Osteoblast (primary cell): ENCODE data around the gene LAMP2. TPM values are rescaled to one million over a fixed set of nuclear protein-coding genes. Genes with fewer than 3 reads are reported as not detected.

ENCODE experiments used
- DNase-seq: peaks from one replicate; pipeline ENCODE4 v3.0.0; 2011; ENCODE audit warnings: low spot score, mixed read lengths; ENCODE audit not compliant: insufficient read length; ENCODE audit errors: missing footprints
- H2AFZ ChIP-seq: 2 replicates; pipeline ENCODE4 v1.6.0; 2011; ENCODE audit warnings: mild to moderate bottlenecking, low read length
- H3K27ac ChIP-seq: 2 replicates; pipeline ENCODE4 v1.5.1; 2011; ENCODE audit warnings: mild to moderate bottlenecking, low read depth, low read length, moderate library complexity
- H3K27me3 ChIP-seq: 2 replicates; pipeline ENCODE4 v1.6.0; 2012; ENCODE audit warnings: mild to moderate bottlenecking, control low read depth, inconsistent platforms, low read length, moderate library complexity; ENCODE audit not compliant: insufficient read depth
- H3K36me3 ChIP-seq: 2 replicates; pipeline ENCODE4 v1.5.1; 2011; ENCODE audit warnings: mild to moderate bottlenecking, low read length, control low read depth, moderate library complexity; ENCODE audit not compliant: insufficient read depth
- H3K4me1 ChIP-seq: 2 replicates; pipeline ENCODE4 v1.5.1; 2011; ENCODE audit warnings: mild to moderate bottlenecking, low read length, control low read depth, moderate library complexity; ENCODE audit not compliant: insufficient read depth
- H3K4me2 ChIP-seq: 2 replicates; pipeline ENCODE4 v1.6.0; 2011; ENCODE audit warnings: mild to moderate bottlenecking, low read length; ENCODE audit not compliant: insufficient read depth
- H3K4me3 ChIP-seq: fragments of 200-600 bp; sonication (generic); 3 replicates; pipeline ENCODE4 v1.5.1; 2012; ENCODE audit warnings: mild to moderate bottlenecking, low read length, inconsistent platforms; ENCODE audit not compliant: insufficient read depth
- H3K79me2 ChIP-seq: 2 replicates; pipeline ENCODE4 v1.6.0; 2012; ENCODE audit warnings: mild to moderate bottlenecking, low read length, control low read depth, inconsistent platforms; ENCODE audit not compliant: insufficient read depth
- H3K9me3 ChIP-seq: 2 replicates; pipeline ENCODE4 v1.5.1; 2011; ENCODE audit warnings: low read depth, low read length, control low read depth
- H4K20me1 ChIP-seq: 2 replicates; pipeline ENCODE4 v1.6.0; 2012; ENCODE audit warnings: mild to moderate bottlenecking, low read length, control low read depth; ENCODE audit not compliant: insufficient read depth
- total RNA-seq: library from RNA; depleted of rRNA; stranded (reverse); fragments of >200 nt; gene quantifications from 2 replicates; pipeline ENCODE4 v1.2.3, GENCODE V29; 2012
- TF ChIP-seq, protein P1 (sequence below): IDR thresholded peaks from 2 replicates; pipeline ENCODE4 v1.5.1; 2011; ENCODE audit warnings: mild to moderate bottlenecking, low read depth, low read length, moderate library complexity; ENCODE audit errors: extremely low read depth

The LAMP2 gene
- total RNA-seq, 1 donor: 237 TPM

- no peak overlapping the region for H3K4me2 ChIP-seq
- no peak overlapping the region for H3K27ac ChIP-seq
- H3K27me3 ChIP-seq: no peaks in the 10 kb centered on the region
- peaks cover 60% of the 10 kb centered on the region for H3K79me2 ChIP-seq
- DNase-seq: no peak
- TF ChIP-seq, protein P1, sequence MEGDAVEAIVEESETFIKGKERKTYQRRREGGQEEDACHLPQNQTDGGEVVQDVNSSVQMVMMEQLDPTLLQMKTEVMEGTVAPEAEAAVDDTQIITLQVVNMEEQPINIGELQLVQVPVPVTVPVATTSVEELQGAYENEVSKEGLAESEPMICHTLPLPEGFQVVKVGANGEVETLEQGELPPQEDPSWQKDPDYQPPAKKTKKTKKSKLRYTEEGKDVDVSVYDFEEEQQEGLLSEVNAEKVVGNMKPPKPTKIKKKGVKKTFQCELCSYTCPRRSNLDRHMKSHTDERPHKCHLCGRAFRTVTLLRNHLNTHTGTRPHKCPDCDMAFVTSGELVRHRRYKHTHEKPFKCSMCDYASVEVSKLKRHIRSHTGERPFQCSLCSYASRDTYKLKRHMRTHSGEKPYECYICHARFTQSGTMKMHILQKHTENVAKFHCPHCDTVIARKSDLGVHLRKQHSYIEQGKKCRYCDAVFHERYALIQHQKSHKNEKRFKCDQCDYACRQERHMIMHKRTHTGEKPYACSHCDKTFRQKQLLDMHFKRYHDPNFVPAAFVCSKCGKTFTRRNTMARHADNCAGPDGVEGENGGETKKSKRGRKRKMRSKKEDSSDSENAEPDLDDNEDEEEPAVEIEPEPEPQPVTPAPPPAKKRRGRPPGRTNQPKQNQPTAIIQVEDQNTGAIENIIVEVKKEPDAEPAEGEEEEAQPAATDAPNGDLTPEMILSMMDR: no peak
- peaks cover 12% of the 10 kb centered on the region for H3K4me1 ChIP-seq
- H3K9me3 ChIP-seq: no peaks in the 10 kb centered on the region
- no peaks in the 10 kb centered on the region for H3K36me3 ChIP-seq
- no peak overlapping the region for H2AFZ ChIP-seq
- no peak overlapping the region for H3K4me3 ChIP-seq
- H4K20me1 ChIP-seq: peaks cover 9% of the 10 kb centered on the region
Measured at GRCh38 chrX:120459309-120459708, 9.8 kb downstream of the LAMP2 start.

- H3K36me3 ChIP-seq: no peaks in the 10 kb centered on the region
- peak overlapping the region; percentile 48 for H3K27ac ChIP-seq
- peaks cover 6% of the 10 kb centered on the region for H4K20me1 ChIP-seq
- H3K27me3 ChIP-seq: no peaks in the 10 kb centered on the region
- H2AFZ ChIP-seq: no peak overlapping the region
- TF ChIP-seq, protein P1: no peak
- no peak overlapping the region for H3K4me3 ChIP-seq
- DNase-seq: no peak
- H3K4me1 ChIP-seq: peaks cover 17% of the 10 kb centered on the region
- peak overlapping the region; percentile 47 for H3K4me2 ChIP-seq
- H3K79me2 ChIP-seq: peaks cover 45% of the 10 kb centered on the region
- no peaks in the 10 kb centered on the region for H3K9me3 ChIP-seq
Measured at GRCh38 chrX:120457766-120458180, 11.3 kb downstream of the LAMP2 start.

- TF ChIP-seq, protein P1: no peak
- DNase-seq: no peak
- H4K20me1 ChIP-seq: peaks cover 6% of the 10 kb centered on the region
- H3K9me3 ChIP-seq: no peaks in the 10 kb centered on the region
- H3K27ac ChIP-seq: no peak overlapping the region
- H3K27me3 ChIP-seq: no peaks in the 10 kb centered on the region
- peaks cover 17% of the 10 kb centered on the region for H3K4me1 ChIP-seq
- H3K4me2 ChIP-seq: peak overlapping the region; percentile 47
- no peak overlapping the region for H2AFZ ChIP-seq
- H3K4me3 ChIP-seq: peak overlapping the region; percentile 18
- H3K79me2 ChIP-seq: peaks cover 37% of the 10 kb centered on the region
- H3K36me3 ChIP-seq: no peaks in the 10 kb centered on the region
Measured at GRCh38 chrX:120456973-120457372, 12.1 kb downstream of the LAMP2 start.

DNA sequence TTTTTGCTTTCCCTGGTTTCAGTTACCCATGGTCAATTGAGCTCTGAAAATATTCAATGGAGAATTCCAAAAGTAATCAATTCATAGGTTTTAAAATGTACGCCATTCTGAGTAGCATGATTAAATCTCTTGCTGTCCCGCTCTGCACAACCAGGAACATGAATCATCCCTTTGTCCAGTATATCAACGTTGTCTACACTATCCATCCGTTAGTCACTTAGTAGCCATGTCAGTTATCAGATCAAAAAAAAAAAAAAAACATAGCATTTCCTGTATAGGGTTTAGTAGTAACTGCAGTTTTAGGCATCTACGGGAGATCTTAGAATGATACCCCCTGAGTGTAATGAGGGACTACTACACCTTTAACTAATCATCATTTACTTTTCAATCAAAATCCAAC lies 15.1 kb downstream of the LAMP2 start:
- H3K27me3 ChIP-seq: no peaks in the 10 kb centered on the region
- no peak overlapping the region for H3K4me3 ChIP-seq
- H3K36me3 ChIP-seq: no peaks in the 10 kb centered on the region
- H3K79me2 ChIP-seq: peaks cover 7% of the 10 kb centered on the region
- no peak overlapping the region for H2AFZ ChIP-seq
- H3K4me1 ChIP-seq: peaks cover 17% of the 10 kb centered on the region
- DNase-seq: peak; percentile 58
- peaks cover 4% of the 10 kb centered on the region for H4K20me1 ChIP-seq
- TF ChIP-seq, protein P1: no peak
- H3K27ac ChIP-seq: no peak overlapping the region
- peak overlapping the region; percentile 25 for H3K4me2 ChIP-seq
- no peaks in the 10 kb centered on the region for H3K9me3 ChIP-seq
